ENCODE measurements around the gene AGAP1.
"Not testable (repeated sequence)": the region's sequence is repeated elsewhere in the genome, so short reads cannot be mapped to it uniquely, and the experiment has no call there.

The AGAP1 gene

GRCh38 chr2:236089271-236090026, 595.6 kb downstream of the AGAP1 start:
- H3K4me3 ChIP-seq (ENCODE audit: low read depth, low read length) = no peak overlapping the region
- TF ChIP-seq, protein P1, sequence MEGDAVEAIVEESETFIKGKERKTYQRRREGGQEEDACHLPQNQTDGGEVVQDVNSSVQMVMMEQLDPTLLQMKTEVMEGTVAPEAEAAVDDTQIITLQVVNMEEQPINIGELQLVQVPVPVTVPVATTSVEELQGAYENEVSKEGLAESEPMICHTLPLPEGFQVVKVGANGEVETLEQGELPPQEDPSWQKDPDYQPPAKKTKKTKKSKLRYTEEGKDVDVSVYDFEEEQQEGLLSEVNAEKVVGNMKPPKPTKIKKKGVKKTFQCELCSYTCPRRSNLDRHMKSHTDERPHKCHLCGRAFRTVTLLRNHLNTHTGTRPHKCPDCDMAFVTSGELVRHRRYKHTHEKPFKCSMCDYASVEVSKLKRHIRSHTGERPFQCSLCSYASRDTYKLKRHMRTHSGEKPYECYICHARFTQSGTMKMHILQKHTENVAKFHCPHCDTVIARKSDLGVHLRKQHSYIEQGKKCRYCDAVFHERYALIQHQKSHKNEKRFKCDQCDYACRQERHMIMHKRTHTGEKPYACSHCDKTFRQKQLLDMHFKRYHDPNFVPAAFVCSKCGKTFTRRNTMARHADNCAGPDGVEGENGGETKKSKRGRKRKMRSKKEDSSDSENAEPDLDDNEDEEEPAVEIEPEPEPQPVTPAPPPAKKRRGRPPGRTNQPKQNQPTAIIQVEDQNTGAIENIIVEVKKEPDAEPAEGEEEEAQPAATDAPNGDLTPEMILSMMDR (IDR thresholded peaks at IDR 0.05; ENCODE audit: control insufficient read depth, extremely low read depth, insufficient read depth) = no peak
- DNase-seq (ENCODE audit: low read depth) = no peak

GRCh38 chr2:236090027-236090382, 596.2 kb downstream of the AGAP1 start:
- no peak for DNase-seq (ENCODE audit: low read depth)
- TF ChIP-seq, protein P1 (IDR thresholded peaks at IDR 0.05; ENCODE audit: control insufficient read depth, extremely low read depth, insufficient read depth) = no peak
- H3K4me3 ChIP-seq (ENCODE audit: low read depth, low read length) = no peak overlapping the region

DNA sequence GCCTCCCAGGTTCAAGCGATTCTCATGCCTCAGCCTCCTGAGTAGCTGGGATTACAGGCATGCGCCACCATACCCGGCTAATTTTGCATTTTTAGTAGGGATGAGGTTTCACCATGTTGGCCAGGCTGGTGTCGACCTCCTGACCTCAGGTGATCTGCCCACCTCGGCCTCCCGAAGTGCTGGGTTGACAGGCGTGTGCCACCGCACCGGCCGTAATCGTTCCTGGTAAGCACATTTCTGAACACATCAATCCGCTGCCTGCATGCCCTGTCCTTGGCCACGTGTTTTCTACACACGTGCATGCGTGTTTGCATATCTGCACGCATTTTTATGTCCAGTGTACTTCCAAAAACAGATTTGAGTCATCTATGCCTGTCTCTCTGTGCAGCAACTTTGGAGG, 597.0 kb downstream of the AGAP1 start:
- not testable (repeated sequence) for H3K4me3 ChIP-seq (ENCODE audit: low read depth, low read length); DNase-seq (ENCODE audit: low read depth)

GRCh38 chr2:236092714-236093113, 598.9 kb downstream of the AGAP1 start:
- TF ChIP-seq, protein P1 (IDR thresholded peaks at IDR 0.05; ENCODE audit: control insufficient read depth, extremely low read depth, insufficient read depth) = no peak
- DNase-seq (ENCODE audit: low read depth) = no peak
- H3K4me3 ChIP-seq (ENCODE audit: low read depth, low read length) = no peak overlapping the region

GRCh38 chr2:236093134-236093533, 599.3 kb downstream of the AGAP1 start:
- no peak for DNase-seq (ENCODE audit: low read depth)
- no peak overlapping the region for H3K4me3 ChIP-seq (ENCODE audit: low read depth, low read length)
- TF ChIP-seq, protein P1 (IDR thresholded peaks at IDR 0.05; ENCODE audit: control insufficient read depth, extremely low read depth, insufficient read depth) = no peak

DNA sequence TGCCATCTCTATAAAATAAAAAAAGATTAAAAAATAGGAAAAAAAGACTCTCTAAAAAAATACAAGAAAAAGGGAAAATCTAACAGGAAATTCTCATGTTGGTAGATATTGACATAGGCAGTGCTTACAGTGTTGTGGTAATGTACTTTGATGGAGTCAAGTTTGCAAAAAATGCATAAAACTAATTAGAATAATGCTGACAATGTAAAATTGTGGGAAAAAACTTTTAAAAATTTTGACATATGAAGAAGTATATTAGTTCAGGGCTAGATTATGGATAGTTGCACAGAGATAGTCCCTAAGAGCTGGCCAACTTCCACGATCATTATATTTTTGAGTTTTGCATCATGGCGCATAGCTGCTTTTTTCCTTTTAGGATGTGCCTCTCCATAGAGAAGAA, 601.7 kb downstream of the AGAP1 start:
- H3K4me3 ChIP-seq (ENCODE audit: low read depth, low read length) = no peak overlapping the region
- DNase-seq (ENCODE audit: low read depth) = no peak
- TF ChIP-seq, protein P1 (IDR thresholded peaks at IDR 0.05; ENCODE audit: control insufficient read depth, extremely low read depth, insufficient read depth) = no peak

- no peak for DNase-seq (ENCODE audit: low read depth)
- TF ChIP-seq, protein P1 (IDR thresholded peaks at IDR 0.05; ENCODE audit: control insufficient read depth, extremely low read depth, insufficient read depth) = no peak
- no peak overlapping the region for H3K4me3 ChIP-seq (ENCODE audit: low read depth, low read length)
Observed at GRCh38 chr2:236101311-236101950, 607.6 kb downstream of the AGAP1 start.
